Ramos (cell line): ENCODE results near the gene LIPC.

Experiments used
- in situ Hi-C: fragments of 300-500 bp; cut with MboI; formaldehyde crosslinking; loops from one replicate; pipeline ENCODE4 v1.14.3; 2022; ENCODE audit warnings: low sequenced_read_pairs; ENCODE audit not compliant: unreplicated experiment

Gene LIPC

DNA sequence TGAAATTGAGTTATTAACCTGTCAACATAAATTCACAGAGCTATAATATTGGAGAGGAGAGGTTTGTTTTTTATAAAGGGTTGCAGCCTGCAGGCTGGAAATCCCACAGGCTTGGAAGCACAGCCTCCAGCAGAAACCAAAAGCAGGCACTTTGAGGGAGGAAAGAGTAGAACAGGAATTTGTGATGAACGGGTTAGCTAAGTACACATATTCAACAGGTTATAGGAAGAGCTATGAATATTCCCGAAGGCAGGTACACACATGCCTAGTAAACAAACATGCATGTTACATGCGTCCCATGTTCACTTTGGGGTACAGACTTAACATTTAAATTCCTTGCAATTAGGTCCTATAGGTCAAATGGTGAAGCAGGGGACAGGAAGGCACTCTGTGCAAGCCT is 25.9 kb upstream of the LIPC start:
- in situ Hi-C loops: no loop called here

DNA sequence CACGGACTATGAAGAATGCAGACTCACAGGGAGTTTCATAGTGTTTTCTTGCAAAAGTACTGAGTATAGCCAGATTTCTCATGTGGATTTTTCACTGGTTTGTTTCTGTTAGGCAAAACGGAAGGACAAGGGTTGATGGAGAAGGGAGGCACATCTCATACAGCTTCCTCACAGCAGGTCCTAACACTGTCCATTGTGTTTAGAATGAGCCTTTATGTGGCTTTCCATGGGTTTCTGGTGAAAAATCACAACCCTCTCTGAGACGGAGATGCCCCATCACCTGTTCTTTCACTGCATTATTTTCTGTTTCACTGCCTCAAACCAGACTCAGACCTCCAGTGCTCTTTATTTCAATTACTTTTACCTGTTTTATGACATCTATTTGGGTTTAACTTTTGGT is 25.0 kb upstream of the LIPC start:
- in situ Hi-C loops: no loop called here

DNA sequence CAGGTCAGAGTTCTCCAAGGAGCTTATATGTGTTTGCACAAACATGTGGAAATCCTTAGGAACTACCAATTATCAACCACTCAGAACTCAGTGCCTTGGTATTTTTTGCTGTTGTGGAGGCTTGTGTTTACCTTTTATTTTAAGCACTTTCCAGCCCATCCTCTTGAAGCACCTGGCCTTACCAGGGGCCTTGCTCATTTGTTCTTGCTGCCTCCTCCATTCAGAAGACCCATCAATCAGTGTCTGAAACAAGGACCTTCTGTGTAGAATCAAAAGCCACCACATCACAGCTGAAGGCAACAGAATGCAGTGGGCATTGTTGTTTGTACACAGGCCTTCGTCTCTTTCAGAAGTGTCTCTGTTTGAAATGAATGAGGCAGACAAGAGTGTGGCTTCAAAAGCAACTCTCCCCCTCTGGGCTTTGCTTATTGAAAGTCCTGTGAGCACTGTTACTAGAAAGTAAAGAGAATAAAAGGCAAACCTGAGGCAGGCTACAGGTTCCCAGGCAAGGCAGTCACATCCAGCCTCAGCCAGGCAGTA is 24.5 kb upstream of the LIPC start:
- in situ Hi-C loops: no loop called here

DNA sequence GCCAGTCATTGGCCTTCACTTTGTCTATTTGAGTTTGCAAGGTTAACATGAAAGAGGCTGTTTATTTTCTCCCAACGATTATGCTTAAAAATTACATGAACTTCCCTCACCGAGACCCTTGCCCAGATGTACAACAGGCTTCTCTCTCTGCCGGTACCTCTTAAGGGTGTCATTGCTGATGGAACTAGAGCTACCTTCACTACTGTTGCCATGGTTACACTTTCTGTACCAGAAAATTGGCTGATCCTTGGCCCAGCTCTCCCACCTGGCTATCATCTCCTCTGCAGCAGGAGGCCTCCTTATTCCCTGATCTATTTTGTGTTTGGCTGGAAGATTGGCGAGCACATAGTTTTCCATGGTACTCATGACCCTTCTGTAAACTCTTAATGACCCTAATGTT is 24.0 kb upstream of the LIPC start:
- in situ Hi-C loops: no loop called here

DNA sequence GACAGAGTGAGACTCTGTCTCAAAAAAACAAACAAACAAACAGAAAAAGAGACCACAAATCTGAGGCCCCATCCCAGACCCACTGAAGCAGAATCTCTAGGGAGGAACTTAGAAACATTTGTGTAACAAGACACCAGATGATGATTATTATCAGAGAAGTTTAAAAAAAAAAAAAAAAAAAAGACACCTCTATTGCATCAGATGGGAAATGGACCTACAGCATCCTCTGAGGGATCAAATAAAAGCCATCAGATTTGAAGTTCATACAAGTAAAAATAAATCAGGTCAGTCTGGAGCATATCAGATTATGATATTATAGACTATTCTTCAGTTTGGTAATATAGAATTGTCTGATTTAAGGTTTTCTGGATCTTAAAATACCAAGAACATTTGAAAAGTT is 21.9 kb upstream of the LIPC start:
- in situ Hi-C loops: no loop called here

DNA sequence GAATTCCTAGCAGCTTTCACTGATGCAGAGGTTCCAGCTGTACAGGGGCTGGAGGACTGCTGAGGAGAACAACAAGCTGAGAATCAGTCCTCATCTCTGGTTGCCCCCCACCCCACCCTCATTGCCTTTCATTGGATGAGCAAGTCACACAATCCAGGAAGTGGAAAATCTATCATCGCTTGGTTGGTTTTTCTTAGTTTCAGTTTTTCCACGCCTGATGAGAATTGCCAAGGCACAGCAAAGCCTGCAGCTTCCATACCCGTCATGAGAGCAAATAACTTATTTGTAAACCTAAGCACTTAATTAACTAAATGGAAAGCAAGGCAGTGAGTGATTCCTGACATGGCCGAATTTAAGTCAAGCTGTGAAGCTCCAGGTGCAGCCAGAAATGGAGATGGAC is 21.4 kb upstream of the LIPC start:
- in situ Hi-C loops: no loop called here

DNA sequence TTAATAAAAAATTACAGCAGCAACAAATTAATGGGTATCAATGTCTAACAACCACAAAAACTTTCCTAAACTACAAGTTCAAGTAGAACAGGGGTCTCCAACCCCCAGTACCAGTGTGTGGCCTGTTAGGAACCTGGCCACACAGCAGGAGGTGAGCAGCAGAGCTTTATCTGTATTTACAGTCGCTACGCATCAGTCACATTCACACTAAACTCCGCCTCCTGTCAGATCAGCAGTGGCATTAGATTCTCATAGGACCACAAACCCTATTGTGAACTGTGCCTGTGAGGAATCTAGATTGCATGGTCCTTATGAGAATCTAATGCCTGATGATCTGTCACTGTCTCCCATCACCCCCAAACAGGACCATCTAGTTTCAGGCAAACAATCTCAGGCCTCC is 18.5 kb upstream of the LIPC start:
- in situ Hi-C loops: no loop called here

DNA sequence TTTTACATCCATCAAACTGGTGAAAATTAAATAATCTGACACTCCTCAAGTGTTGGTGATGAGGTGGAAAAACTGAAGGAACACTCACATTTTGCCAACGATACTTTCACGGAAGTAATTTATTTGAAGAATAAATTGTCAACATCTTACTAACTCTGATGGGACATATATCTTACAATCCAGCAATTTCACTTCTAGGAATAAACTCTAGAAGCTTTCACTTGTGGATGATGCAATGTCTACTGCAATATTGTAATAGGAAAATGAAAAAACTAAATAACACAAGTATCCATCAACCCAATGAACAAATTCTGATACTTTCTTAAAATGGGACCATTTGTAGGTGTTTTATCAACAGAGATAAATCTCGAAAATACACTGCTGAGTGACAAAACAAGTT is 16.2 kb upstream of the LIPC start:
- in situ Hi-C loops: no loop called here

DNA sequence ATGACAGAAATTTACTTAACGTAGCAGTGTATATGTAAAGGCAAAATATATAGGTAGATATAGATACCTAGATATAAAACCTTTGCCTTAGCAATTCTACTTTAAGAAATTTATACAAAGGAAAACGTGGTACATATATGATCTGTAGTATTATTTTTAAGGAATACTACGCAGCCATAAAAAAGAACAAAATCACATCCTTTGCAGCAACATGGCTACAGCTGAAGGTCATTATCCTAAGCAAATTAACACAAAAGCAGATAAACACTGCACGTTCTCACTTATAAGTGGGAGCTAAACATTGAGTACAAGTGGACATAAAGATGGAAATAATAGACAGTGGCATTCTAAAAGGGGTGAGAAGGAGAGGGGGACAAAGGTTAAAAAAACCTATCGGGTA is 14.8 kb upstream of the LIPC start:
- in situ Hi-C loops: no loop called here

DNA sequence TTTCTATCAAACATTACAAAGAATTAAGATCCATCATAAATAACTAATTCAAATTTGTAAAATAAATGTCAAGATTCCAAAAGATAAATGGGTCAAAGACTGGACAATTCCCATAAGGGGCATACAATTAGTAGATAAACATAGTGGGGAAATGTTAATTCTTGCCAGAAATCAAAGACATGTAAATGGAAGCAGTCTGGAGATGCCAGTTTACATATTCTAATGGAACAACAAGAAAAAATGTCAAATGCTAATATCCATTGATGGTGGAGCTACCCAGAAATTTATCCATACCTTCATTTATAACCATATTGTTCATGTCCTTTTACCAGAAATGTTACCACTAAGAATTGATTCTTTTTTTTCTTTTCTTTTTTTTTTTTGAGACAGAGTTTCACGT is 13.7 kb upstream of the LIPC start:
- in situ Hi-C loops: no loop called here

DNA sequence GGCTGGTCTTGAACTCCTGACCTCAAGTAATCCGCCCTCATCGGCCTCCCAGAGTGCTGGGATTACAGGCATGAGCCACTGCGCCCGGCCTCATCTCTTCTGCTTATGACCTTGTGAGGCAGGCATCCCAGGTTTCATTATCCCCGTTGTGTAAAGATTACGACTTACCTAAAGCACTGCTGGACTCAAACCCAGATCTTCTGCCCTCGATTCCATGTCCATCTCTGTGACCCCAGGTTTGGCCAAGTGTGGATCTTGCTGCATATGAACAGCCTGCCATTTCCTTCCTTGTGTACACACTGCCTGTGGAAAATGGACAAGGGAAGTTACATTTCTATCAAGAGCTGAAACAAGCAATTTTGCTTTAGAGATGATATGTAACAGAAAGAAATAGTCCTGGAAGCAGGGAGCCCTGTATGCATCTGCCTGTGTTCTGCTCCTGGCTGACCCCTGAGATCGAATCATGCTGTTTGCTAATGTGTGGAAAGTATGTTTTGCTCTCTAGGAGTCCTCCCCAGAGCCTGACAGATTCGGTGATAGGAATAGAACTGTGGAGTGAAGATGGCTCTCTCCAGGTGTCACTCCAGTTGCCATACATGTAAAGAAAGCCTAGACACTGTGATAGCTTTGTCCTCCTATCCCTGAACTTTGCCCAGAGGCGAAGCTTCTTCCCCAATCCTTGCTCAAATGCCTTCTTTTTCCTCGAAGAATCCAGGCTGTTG is 11.8 kb upstream of the LIPC start:
- in situ Hi-C loops: no loop called here

DNA sequence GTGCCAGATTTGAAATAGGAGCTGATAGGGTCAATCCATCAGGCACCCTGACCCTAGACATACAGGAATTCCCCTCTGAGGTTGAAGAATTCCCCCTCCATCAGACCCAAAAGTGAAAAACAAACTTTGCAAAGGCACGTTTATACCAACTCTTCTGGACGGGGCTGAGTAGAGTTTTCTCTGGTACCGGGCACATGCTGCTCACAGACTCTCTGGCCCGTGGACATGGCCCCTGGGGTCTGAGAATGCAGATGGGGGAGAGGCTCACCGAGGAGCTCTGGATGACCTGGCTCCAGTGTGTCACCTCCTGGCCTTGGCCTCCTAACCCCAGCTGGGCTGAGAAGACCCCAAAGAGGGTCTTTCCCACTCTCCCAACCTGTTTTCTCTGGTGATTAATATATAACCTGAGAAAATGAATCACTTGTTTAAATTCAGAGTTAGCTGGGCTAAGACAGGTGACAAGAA is 11.2 kb upstream of the LIPC start:
- in situ Hi-C loops: no loop called here

DNA sequence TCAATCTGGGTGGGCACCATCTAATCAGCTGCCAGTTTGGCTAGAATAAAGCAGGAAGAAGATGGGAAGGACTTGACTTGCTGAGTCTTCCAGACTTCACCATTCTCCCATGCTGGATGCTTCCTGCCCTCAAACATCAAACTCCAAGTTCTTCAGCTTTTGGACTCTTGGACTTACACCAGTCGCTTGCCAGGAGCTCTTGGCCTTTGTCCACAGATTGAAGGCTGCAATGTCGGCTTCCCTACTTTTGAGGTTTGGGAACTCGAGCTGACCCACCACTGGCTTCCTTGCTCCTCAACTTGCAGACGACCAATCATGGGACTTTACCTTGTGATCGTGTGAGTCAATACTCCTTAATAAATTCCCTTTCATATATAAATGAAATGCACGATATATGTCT is 8.6 kb upstream of the LIPC start:
- in situ Hi-C loops: no loop called here

DNA sequence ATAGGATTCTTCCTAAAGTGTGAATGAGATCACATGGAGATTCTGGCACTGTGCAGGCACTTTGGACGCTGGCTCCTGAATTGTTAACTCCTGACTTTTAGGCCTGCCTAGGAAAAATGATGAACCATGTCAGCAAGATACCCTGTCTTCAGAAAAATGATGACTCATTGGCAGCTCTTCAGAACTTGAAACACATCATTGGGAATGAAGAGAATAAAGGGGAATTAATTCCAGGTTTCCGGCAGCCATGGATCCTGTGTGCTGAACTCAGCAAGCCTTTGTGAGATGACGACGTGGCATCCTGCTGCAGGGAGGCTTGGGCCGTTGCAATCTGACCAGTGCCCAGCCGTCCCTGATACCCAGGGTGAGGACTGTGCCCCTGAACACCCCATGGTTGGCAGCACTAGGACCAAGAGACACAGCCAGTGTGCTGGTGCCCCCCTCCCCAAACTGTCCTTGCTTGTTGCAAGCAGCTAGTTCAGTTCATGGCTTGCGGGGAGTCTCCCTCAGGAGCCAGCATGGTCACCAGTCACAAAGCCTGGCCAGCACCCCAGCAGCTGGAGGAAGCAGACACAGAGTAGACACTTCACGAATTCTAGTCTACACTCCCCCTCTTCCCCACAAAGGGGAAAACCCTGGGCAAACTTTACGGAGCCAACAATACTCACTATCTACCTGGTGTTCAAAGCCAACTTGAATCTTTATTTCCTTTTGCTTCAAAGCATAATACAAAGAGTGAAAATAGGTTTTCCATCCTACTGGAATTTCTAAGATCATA is 7.8 kb upstream of the LIPC start:
- in situ Hi-C loops: no loop called here

DNA sequence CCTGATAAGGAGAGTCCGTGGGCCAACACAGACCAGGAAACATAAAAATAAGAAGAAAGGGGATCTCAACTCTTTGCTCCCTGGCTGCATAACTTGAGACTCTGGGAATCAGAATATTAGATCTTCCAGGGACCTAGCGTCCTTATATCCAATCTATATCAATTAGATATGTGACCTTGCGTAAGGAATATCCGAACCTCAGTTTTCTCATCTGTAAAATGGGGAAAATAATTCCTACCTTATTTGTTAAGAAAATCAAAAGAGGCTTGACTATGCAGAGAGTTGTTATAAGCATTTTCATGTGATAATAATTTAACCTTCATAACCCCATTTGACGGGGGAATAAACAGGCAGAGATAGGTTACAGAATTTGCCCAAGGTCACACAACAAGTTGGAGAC is 7.1 kb upstream of the LIPC start:
- in situ Hi-C loops: no loop called here

DNA sequence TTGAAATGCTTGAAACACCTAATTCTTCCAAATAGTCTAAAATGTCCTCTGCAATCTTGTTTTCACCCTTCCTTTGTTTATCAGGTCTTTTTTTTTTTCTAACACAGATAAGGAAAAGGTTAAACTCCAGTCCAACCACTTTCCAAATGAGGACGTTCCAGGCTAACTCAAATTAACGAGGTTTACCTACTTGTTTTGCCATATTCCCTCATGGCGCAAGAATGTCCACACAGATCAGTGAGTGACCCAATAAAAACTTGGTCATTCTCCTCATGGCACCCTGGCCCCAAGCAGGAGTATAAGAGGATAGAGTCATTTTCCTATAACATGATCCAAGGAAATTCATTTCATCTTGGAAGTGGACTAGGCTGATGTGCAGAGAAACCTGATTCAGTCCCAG is 6.6 kb upstream of the LIPC start:
- in situ Hi-C loops: no loop called here

DNA sequence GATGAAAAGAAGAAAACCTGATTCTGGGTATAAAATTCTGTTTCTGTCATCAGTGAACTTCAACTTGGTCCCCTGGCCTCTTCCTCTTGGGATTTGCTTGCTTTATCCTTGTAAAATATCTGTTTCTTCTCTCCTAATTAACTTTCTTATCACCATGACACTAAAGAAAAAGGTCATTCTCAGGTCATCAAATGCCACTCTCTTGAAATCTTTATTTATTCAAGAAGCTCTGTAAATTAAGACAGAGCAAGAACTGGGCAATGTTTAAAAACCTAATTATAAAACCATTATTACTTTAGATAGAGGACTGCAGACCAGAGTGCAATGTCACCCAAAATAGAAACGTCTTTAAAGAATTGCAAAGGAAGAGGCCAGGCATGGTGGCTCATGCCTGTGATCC is 6.0 kb upstream of the LIPC start:
- in situ Hi-C loops: no loop called here

DNA sequence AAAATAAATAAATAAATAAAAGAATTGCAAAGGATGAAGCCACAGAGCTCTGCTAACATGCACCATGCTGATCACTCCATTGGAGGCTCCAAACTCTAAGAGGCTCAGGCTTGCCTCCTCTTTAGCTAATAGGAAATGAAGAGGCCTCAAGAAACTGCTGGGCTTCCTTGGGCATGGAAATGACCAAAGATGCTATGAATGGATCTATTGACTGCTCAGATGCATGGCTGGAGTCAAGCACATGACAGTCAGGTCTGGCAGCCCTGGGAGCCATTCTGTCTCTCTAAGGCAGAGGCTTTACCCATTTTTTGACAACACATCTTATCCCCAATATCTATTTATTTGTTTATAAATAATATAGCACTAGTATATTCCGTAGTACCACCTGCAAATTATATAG is 5.3 kb upstream of the LIPC start:
- in situ Hi-C loops: no loop called here

DNA sequence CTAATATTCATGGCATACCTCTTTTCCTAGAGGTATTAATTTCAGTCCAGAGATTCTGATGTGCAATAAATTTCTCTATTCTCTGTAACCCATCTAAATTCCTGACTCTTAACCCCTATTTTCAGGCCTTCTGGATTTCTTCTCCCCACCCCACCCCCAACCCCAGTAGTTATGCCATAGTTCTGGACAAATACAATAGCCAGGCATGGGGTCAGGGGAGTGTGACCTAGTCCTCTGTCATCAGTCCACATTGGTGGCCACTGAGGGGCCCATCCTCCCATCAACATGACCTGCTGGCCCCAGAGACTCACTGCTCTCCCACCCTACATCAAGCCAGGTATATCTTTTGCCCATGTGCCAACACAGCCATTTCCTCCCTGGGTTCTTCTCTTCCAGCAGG is 3.8 kb upstream of the LIPC start:
- in situ Hi-C loops: no loop called here

DNA sequence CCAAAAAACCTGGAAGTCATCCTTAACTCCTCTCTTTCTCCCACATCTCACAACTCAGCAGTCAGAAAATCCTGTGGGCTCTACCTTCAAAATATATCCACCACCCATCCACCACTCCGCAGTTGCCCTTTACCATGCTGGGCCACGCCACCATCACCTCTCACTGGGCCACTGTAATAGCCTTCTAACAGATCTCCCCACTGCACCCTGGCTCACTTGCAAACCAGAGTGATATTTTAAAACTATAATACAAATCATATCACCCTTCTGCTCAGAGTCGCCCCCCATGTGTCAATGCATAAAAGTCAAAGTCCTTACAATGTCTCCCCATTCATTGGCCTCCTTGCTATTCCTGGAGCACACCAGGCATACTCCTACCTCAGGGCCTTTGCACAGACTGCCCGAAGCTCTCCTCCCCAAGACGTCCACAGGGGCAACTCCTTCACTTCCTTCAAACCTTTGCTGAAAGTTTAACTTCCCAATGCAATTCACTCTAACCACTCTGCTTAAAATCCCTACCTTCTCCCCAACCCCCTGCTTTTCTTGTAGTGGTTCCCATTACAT is 1.5 kb upstream of the LIPC start:
- in situ Hi-C loops: no loop called here

DNA sequence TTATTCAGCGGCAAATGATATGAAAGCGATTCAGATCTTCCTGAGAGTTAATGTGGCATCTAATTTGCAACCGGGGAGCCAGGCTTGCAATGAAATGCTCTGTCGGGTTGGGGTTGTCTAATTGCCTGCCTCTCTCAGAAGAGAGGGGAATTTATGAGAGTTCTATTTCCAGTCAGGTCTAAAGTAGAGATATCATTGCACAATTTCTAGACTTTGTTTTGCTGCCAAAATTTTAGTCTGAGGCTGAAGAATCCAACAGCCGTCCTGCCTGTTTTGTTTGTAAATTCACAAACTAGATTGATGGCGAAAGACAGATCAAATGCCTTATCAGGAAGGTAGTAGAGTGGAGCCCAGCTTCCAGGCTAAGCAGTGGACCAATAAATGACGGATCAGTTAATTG is 610 bp downstream of the LIPC start:
- in situ Hi-C loops: no loop called here
